ENCODE data around the gene KCNH3.

- TF ChIP-seq CTCF (conservative IDR thresholded peaks at IDR 0.05; ENCODE audit: low read depth in 2 of 2) (no peak), EZH2 (IDR thresholded peaks at IDR 0.05; ENCODE audit: low read depth, unreplicated experiment) (peak; percentile 58), EZH2phosphoT487 (IDR thresholded peaks at IDR 0.05; ENCODE audit: unreplicated experiment) (no peak), POLR2AphosphoS5 (IDR thresholded peaks at IDR 0.05; ENCODE audit: low read depth) (no peak), REST (IDR thresholded peaks at IDR 0.05; ENCODE audit: unreplicated experiment) (no peak), JUNB (IDR thresholded peaks at IDR 0.05; ENCODE audit: unreplicated experiment) (no peak), STAT1 (IDR thresholded peaks at IDR 0.05; ENCODE audit: unreplicated experiment) (no peak), NANOG (IDR thresholded peaks at IDR 0.05; ENCODE audit: borderline replicate concordance) (no peak), ZNF114 (CRISPR knock-in tag; IDR thresholded peaks at IDR 0.05) (no peak), ZNF331 (CRISPR knock-in tag; IDR thresholded peaks at IDR 0.05; ENCODE audit: low read depth) (no peak)
Measured at GRCh38 chr12:49536526-49537071, 2.2 kb upstream of the KCNH3 start.

Data from GM23338 (cell line).